Measurements from ENCODE around the gene FRMD4A.

DNA sequence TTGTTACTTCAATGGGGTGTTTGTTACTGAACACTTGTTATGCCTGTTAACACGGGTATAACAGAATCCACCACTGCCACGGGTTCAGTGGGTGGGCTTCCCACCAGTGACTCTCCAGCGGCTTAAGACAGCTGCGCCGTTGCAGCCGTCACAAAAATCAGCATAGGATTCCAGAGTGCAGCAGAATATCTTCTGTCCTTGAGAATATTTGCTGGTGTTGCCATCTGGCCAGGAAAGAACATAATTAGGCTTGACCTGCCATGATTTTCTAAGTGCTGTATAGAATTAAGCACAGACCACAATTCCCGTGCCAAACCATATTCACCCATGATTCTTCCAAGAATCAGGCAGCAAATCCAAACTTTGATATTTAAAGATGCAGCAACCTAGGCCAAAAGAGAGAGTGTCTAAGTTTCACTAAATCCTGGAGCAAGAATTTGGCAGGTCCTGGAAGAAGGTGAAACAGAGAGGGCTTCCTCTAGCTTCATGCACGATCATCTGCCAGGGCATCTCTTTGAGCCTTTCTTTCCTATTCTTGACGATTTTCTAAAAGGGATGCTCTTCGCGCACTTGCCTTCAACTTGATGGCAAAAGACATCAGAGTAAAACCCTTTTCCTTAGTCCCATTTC is 95.0 kb downstream of the FRMD4A start:
- TF ChIP-seq, protein P1, sequence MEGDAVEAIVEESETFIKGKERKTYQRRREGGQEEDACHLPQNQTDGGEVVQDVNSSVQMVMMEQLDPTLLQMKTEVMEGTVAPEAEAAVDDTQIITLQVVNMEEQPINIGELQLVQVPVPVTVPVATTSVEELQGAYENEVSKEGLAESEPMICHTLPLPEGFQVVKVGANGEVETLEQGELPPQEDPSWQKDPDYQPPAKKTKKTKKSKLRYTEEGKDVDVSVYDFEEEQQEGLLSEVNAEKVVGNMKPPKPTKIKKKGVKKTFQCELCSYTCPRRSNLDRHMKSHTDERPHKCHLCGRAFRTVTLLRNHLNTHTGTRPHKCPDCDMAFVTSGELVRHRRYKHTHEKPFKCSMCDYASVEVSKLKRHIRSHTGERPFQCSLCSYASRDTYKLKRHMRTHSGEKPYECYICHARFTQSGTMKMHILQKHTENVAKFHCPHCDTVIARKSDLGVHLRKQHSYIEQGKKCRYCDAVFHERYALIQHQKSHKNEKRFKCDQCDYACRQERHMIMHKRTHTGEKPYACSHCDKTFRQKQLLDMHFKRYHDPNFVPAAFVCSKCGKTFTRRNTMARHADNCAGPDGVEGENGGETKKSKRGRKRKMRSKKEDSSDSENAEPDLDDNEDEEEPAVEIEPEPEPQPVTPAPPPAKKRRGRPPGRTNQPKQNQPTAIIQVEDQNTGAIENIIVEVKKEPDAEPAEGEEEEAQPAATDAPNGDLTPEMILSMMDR (IDR thresholded peaks at IDR 0.05) = no peak
- TF ChIP-seq POLR2A (IDR thresholded peaks at IDR 0.05) = no peak

Measured in stomach (tissue), 4 donors.